HepG2 (cell line): Measurements from ENCODE around the gene OR6C6.

ENCODE experiments used
- KLF16 ChIP-seq, 2 experiments: sonication (generic) in 1 of 2; formaldehyde crosslinking in 1 of 2; IDR thresholded peaks; 2 replicates each; pipeline versions ENCODE4 v1.6.1 to v1.8.0; 2016 to 2023; ENCODE audit warnings: missing genetic modification reagents in 2 of 2, missing compliant biosample characterization in 1 of 2
- YY1 ChIP-seq: IDR thresholded peaks from 2 replicates; pipeline ENCODE4 v1.6.1; 2011; ENCODE audit warnings: low read length, low read depth, moderate library complexity, mild to moderate bottlenecking; ENCODE audit not compliant: insufficient read depth, insufficient replicate concordance
- TF ChIP-seq, protein P1 (sequence below): sonication (generic); formaldehyde crosslinking; IDR thresholded peaks from 2 replicates; pipeline ENCODE4 v1.8.0; 2022; ENCODE audit warnings: missing genetic modification reagents, mild to moderate bottlenecking, inconsistent platforms, borderline replicate concordance
- TF ChIP-seq, protein P2 (sequence below): sonication (generic); formaldehyde crosslinking; IDR thresholded peaks from 2 replicates; pipeline ENCODE4 v1.5.0; 2020; ENCODE audit warnings: mild to moderate bottlenecking, missing genetic modification reagents, moderate library complexity
- TF ChIP-seq, protein P3 (sequence below): sonication (generic); formaldehyde crosslinking; IDR thresholded peaks from 2 replicates; pipeline ENCODE4 v1.8.0; 2022; ENCODE audit warnings: mild to moderate bottlenecking, missing genetic modification reagents
- TF ChIP-seq, protein P4 (sequence below): sonication (generic); formaldehyde crosslinking; IDR thresholded peaks from 2 replicates; pipeline ENCODE4 v1.8.1; 2022; ENCODE audit warnings: low read depth, mild to moderate bottlenecking, missing genetic modification reagents
- TF ChIP-seq, protein P5 (sequence below): IDR thresholded peaks from 2 replicates; pipeline ENCODE4 v1.6.1; 2016; ENCODE audit warnings: low read depth, borderline replicate concordance

DNA sequence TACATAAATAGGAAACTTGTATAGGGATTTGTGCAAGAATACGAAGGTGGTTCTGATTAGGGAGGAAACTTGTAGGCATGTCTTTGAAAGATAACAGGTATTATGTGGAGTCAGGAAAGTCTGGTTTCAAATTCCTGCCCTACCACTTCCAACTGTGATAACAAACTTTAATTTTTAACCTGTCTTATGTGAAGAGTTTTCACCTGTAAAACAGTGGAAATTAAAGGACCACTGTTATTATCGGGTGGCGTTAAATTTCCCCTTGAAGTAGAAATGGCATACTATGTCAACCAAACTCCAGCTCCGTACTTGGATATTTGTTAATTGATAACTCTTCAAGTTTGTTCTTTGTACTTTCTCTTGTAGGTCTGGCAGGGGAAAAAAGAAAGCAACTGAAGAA, 23.8 kb upstream of the OR6C6 start:
- TF ChIP-seq, protein P1, sequence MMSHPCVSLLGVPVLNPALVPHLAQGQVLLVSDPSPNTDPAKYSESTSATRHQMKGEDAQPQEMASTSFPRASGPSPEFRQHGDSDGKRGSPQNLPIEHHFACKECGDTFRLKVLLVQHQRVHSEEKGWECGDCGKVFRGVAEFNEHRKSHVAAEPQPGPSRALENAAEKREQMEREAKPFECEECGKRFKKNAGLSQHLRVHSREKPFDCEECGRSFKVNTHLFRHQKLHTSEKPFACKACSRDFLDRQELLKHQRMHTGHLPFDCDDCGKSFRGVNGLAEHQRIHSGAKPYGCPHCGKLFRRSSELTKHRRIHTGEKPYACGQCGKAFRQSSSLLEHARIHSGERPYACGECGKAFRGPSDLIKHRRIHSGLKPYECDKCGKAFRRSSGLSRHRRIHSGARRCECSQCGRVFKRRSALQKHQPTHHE (CRISPR knock-in tag) = no peak
- TF ChIP-seq, protein P2, sequence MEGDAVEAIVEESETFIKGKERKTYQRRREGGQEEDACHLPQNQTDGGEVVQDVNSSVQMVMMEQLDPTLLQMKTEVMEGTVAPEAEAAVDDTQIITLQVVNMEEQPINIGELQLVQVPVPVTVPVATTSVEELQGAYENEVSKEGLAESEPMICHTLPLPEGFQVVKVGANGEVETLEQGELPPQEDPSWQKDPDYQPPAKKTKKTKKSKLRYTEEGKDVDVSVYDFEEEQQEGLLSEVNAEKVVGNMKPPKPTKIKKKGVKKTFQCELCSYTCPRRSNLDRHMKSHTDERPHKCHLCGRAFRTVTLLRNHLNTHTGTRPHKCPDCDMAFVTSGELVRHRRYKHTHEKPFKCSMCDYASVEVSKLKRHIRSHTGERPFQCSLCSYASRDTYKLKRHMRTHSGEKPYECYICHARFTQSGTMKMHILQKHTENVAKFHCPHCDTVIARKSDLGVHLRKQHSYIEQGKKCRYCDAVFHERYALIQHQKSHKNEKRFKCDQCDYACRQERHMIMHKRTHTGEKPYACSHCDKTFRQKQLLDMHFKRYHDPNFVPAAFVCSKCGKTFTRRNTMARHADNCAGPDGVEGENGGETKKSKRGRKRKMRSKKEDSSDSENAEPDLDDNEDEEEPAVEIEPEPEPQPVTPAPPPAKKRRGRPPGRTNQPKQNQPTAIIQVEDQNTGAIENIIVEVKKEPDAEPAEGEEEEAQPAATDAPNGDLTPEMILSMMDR = no peak
- TF ChIP-seq, protein P3, sequence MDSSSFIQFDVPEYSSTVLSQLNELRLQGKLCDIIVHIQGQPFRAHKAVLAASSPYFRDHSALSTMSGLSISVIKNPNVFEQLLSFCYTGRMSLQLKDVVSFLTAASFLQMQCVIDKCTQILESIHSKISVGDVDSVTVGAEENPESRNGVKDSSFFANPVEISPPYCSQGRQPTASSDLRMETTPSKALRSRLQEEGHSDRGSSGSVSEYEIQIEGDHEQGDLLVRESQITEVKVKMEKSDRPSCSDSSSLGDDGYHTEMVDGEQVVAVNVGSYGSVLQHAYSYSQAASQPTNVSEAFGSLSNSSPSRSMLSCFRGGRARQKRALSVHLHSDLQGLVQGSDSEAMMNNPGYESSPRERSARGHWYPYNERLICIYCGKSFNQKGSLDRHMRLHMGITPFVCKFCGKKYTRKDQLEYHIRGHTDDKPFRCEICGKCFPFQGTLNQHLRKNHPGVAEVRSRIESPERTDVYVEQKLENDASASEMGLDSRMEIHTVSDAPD (CRISPR knock-in tag) = no peak
- TF ChIP-seq, protein P4, sequence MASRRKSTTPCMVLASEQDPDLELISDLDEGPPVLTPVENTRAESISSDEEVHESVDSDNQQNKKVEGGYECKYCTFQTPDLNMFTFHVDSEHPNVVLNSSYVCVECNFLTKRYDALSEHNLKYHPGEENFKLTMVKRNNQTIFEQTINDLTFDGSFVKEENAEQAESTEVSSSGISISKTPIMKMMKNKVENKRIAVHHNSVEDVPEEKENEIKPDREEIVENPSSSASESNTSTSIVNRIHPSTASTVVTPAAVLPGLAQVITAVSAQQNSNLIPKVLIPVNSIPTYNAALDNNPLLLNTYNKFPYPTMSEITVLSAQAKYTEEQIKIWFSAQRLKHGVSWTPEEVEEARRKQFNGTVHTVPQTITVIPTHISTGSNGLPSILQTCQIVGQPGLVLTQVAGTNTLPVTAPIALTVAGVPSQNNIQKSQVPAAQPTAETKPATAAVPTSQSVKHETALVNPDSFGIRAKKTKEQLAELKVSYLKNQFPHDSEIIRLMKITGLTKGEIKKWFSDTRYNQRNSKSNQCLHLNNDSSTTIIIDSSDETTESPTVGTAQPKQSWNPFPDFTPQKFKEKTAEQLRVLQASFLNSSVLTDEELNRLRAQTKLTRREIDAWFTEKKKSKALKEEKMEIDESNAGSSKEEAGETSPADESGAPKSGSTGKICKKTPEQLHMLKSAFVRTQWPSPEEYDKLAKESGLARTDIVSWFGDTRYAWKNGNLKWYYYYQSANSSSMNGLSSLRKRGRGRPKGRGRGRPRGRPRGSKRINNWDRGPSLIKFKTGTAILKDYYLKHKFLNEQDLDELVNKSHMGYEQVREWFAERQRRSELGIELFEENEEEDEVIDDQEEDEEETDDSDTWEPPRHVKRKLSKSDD (CRISPR knock-in tag) = no peak
- no peak for TF ChIP-seq KLF16 (CRISPR knock-in tag; IDR thresholded peaks at IDR 0.05)
- no peak for TF ChIP-seq YY1
- TF ChIP-seq, protein P5, sequence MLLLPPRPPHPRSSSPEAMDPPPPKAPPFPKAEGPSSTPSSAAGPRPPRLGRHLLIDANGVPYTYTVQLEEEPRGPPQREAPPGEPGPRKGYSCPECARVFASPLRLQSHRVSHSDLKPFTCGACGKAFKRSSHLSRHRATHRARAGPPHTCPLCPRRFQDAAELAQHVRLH (CRISPR knock-in tag) = no peak
